ENCODE results near the gene CHAF1B. TPM values are rescaled to one million over a fixed set of nuclear protein-coding genes. Genes with fewer than 3 reads are reported as not detected.
"Not testable (repeated sequence)": the region's sequence is repeated elsewhere in the genome, so short reads cannot be mapped to it uniquely, and the experiment has no call there.

Gene CHAF1B
- polyA plus RNA-seq, 2 donors = 2.1 to 3.2 TPM

GRCh38 chr21:36384885-36385232 is 333 bp upstream of the CHAF1B start:
- no peaks in the 10 kb centered on the region for H3K4me1 ChIP-seq (ENCODE audit: control insufficient read depth in 2 of 2, insufficient read depth in 2 of 2, low read length in 1 of 2)
- H3K9me3 ChIP-seq (ENCODE audit: control insufficient read depth in 2 of 2, insufficient read depth in 1 of 2, low read depth in 1 of 2, low read length in 1 of 2) = no peaks in the 10 kb centered on the region
- H3K27me3 ChIP-seq (ENCODE audit: control insufficient read depth in 1 of 2, insufficient read depth in 2 of 2, low read length in 2 of 2) = no peaks in the 10 kb centered on the region
- H3K27ac ChIP-seq (ENCODE audit: low read depth in 2 of 2, low read length in 1 of 2) = no peak overlapping the region
- peak overlapping the region in 1 of 2 donors; percentile 50 for H3K4me3 ChIP-seq (ENCODE audit: low read depth in 1 of 2, low read length in 2 of 2)
- no peaks in the 10 kb centered on the region for H3K36me3 ChIP-seq (ENCODE audit: control insufficient read depth in 2 of 2, insufficient read depth in 2 of 2, low read length in 1 of 2)
- 30 to 36% methylated on average over 8 of the region's 8 CpGs for WGBS, 2 donors

- Histone ChIP-seq H3K4me3 (ENCODE audit: low read depth in 1 of 2, low read length in 2 of 2) (peak overlapping the region; percentile 50 to 58), H3K9me3 (ENCODE audit: control insufficient read depth in 2 of 2, insufficient read depth in 1 of 2, low read depth in 1 of 2, low read length in 1 of 2) (no peaks in the 10 kb centered on the region), H3K27ac (ENCODE audit: low read depth in 2 of 2, low read length in 1 of 2) (peak overlapping the region; percentile 43 to 51), H3K27me3 (ENCODE audit: control insufficient read depth in 1 of 2, insufficient read depth in 2 of 2, low read length in 2 of 2) (no peaks in the 10 kb centered on the region), H3K4me1 (ENCODE audit: control insufficient read depth in 2 of 2, insufficient read depth in 2 of 2, low read length in 1 of 2) (no peaks in the 10 kb centered on the region), H3K36me3 (ENCODE audit: control insufficient read depth in 2 of 2, insufficient read depth in 2 of 2, low read length in 1 of 2) (no peaks in the 10 kb centered on the region)
- 64 to 70% methylated on average over 21 of the region's 21 CpGs for WGBS, 2 donors
Observed at GRCh38 chr21:36386031-36386642, 945 bp downstream of the CHAF1B start.

GRCh38 chr21:36388096-36388495 is 2.9 kb downstream of the CHAF1B start:
- H3K27ac ChIP-seq (ENCODE audit: low read depth in 2 of 2, low read length in 1 of 2) = no peak overlapping the region
- 94 to 97% methylated on average over 6 of the region's 6 CpGs for WGBS, 2 donors
- H3K36me3 ChIP-seq (ENCODE audit: control insufficient read depth in 2 of 2, insufficient read depth in 2 of 2, low read length in 1 of 2) = no peaks in the 10 kb centered on the region
- H3K9me3 ChIP-seq (ENCODE audit: control insufficient read depth in 2 of 2, insufficient read depth in 1 of 2, low read depth in 1 of 2, low read length in 1 of 2) = no peaks in the 10 kb centered on the region
- H3K27me3 ChIP-seq (ENCODE audit: control insufficient read depth in 1 of 2, insufficient read depth in 2 of 2, low read length in 2 of 2) = no peaks in the 10 kb centered on the region
- H3K4me3 ChIP-seq (ENCODE audit: low read depth in 1 of 2, low read length in 2 of 2) = no peak overlapping the region
- no peaks in the 10 kb centered on the region for H3K4me1 ChIP-seq (ENCODE audit: control insufficient read depth in 2 of 2, insufficient read depth in 2 of 2, low read length in 1 of 2)

GRCh38 chr21:36388835-36389234 is 3.6 kb downstream of the CHAF1B start:
- H3K4me1 ChIP-seq (ENCODE audit: control insufficient read depth in 2 of 2, insufficient read depth in 2 of 2, low read length in 1 of 2) = no peaks in the 10 kb centered on the region
- no peaks in the 10 kb centered on the region for H3K36me3 ChIP-seq (ENCODE audit: control insufficient read depth in 2 of 2, insufficient read depth in 2 of 2, low read length in 1 of 2)
- no peak overlapping the region for H3K4me3 ChIP-seq (ENCODE audit: low read depth in 1 of 2, low read length in 2 of 2)
- 56 to 63% methylated on average over 10 of the region's 10 CpGs for WGBS, 2 donors
- no peaks in the 10 kb centered on the region for H3K27me3 ChIP-seq (ENCODE audit: control insufficient read depth in 1 of 2, insufficient read depth in 2 of 2, low read length in 2 of 2)
- H3K27ac ChIP-seq (ENCODE audit: low read depth in 2 of 2, low read length in 1 of 2) = no peak overlapping the region
- no peaks in the 10 kb centered on the region for H3K9me3 ChIP-seq (ENCODE audit: control insufficient read depth in 2 of 2, insufficient read depth in 1 of 2, low read depth in 1 of 2, low read length in 1 of 2)

- H3K27ac ChIP-seq (ENCODE audit: low read depth in 2 of 2, low read length in 1 of 2); H3K9me3 ChIP-seq (ENCODE audit: control insufficient read depth in 2 of 2, insufficient read depth in 1 of 2, low read depth in 1 of 2, low read length in 1 of 2); H3K27me3 ChIP-seq (ENCODE audit: control insufficient read depth in 1 of 2, insufficient read depth in 2 of 2, low read length in 2 of 2); H3K4me1 ChIP-seq (ENCODE audit: control insufficient read depth in 2 of 2, insufficient read depth in 2 of 2, low read length in 1 of 2); H3K36me3 ChIP-seq (ENCODE audit: control insufficient read depth in 2 of 2, insufficient read depth in 2 of 2, low read length in 1 of 2); H3K4me3 ChIP-seq (ENCODE audit: low read depth in 1 of 2, low read length in 2 of 2): not testable (repeated sequence)
- 96 to 99% methylated on average over 5 of the region's 6 CpGs for WGBS, 2 donors
Observed at GRCh38 chr21:36391649-36392048, 6.5 kb downstream of the CHAF1B start.

GRCh38 chr21:36395353-36396111 is 10.3 kb downstream of the CHAF1B start:
- H3K4me1 ChIP-seq (ENCODE audit: control insufficient read depth in 2 of 2, insufficient read depth in 2 of 2, low read length in 1 of 2) = no peaks in the 10 kb centered on the region
- H3K27me3 ChIP-seq (ENCODE audit: control insufficient read depth in 1 of 2, insufficient read depth in 2 of 2, low read length in 2 of 2) = no peaks in the 10 kb centered on the region
- H3K27ac ChIP-seq (ENCODE audit: low read depth in 2 of 2, low read length in 1 of 2) = no peak overlapping the region
- no peaks in the 10 kb centered on the region for H3K9me3 ChIP-seq (ENCODE audit: control insufficient read depth in 2 of 2, insufficient read depth in 1 of 2, low read depth in 1 of 2, low read length in 1 of 2)
- H3K4me3 ChIP-seq (ENCODE audit: low read depth in 1 of 2, low read length in 2 of 2) = no peak overlapping the region
- peaks cover 0 to 3% of the 10 kb centered on the region in 2 donors for H3K36me3 ChIP-seq (ENCODE audit: control insufficient read depth in 2 of 2, insufficient read depth in 2 of 2, low read length in 1 of 2)
- 93% methylated on average over 6 of the region's 6 CpGs for WGBS, 2 donors

- peaks cover 0 to 6% of the 10 kb centered on the region in 2 donors for H3K36me3 ChIP-seq (ENCODE audit: control insufficient read depth in 2 of 2, insufficient read depth in 2 of 2, low read length in 1 of 2)
- WGBS, 2 donors = 93 to 95% methylated on average over 3 of the region's 3 CpGs
Observed at GRCh38 chr21:36396325-36396724, 11.1 kb downstream of the CHAF1B start.

GRCh38 chr21:36396971-36397370 is 11.8 kb downstream of the CHAF1B start:
- H3K4me3 ChIP-seq (ENCODE audit: low read depth in 1 of 2, low read length in 2 of 2) = no peak overlapping the region
- 91 to 93% methylated on average over 4 of the region's 4 CpGs for WGBS, 2 donors
- H3K36me3 ChIP-seq (ENCODE audit: control insufficient read depth in 2 of 2, insufficient read depth in 2 of 2, low read length in 1 of 2) = peaks cover 0 to 6% of the 10 kb centered on the region in 2 donors
- H3K27me3 ChIP-seq (ENCODE audit: control insufficient read depth in 1 of 2, insufficient read depth in 2 of 2, low read length in 2 of 2) = no peaks in the 10 kb centered on the region
- no peak overlapping the region for H3K27ac ChIP-seq (ENCODE audit: low read depth in 2 of 2, low read length in 1 of 2)
- no peaks in the 10 kb centered on the region for H3K4me1 ChIP-seq (ENCODE audit: control insufficient read depth in 2 of 2, insufficient read depth in 2 of 2, low read length in 1 of 2)
- H3K9me3 ChIP-seq (ENCODE audit: control insufficient read depth in 2 of 2, insufficient read depth in 1 of 2, low read depth in 1 of 2, low read length in 1 of 2) = no peaks in the 10 kb centered on the region

More at GRCh38 chr21:36396325-36396724, 11.1 kb downstream of the CHAF1B start:
- H3K4me1 ChIP-seq (ENCODE audit: control insufficient read depth in 2 of 2, insufficient read depth in 2 of 2, low read length in 1 of 2) = no peaks in the 10 kb centered on the region
- H3K27me3 ChIP-seq (ENCODE audit: control insufficient read depth in 1 of 2, insufficient read depth in 2 of 2, low read length in 2 of 2) = no peaks in the 10 kb centered on the region
- no peak overlapping the region for H3K4me3 ChIP-seq (ENCODE audit: low read depth in 1 of 2, low read length in 2 of 2)
- H3K9me3 ChIP-seq (ENCODE audit: control insufficient read depth in 2 of 2, insufficient read depth in 1 of 2, low read depth in 1 of 2, low read length in 1 of 2) = no peaks in the 10 kb centered on the region
- no peak overlapping the region for H3K27ac ChIP-seq (ENCODE audit: low read depth in 2 of 2, low read length in 1 of 2)

GRCh38 chr21:36397606-36398005 is 12.4 kb downstream of the CHAF1B start:
- Histone ChIP-seq H3K36me3 (ENCODE audit: control insufficient read depth in 2 of 2, insufficient read depth in 2 of 2, low read length in 1 of 2) (peaks cover 0 to 6% of the 10 kb centered on the region in 2 donors), H3K9me3 (ENCODE audit: control insufficient read depth in 2 of 2, insufficient read depth in 1 of 2, low read depth in 1 of 2, low read length in 1 of 2) (no peaks in the 10 kb centered on the region), H3K4me1 (ENCODE audit: control insufficient read depth in 2 of 2, insufficient read depth in 2 of 2, low read length in 1 of 2) (no peaks in the 10 kb centered on the region), H3K27me3 (ENCODE audit: control insufficient read depth in 1 of 2, insufficient read depth in 2 of 2, low read length in 2 of 2) (no peaks in the 10 kb centered on the region), H3K27ac (ENCODE audit: low read depth in 2 of 2, low read length in 1 of 2) (no peak overlapping the region), H3K4me3 (ENCODE audit: low read depth in 1 of 2, low read length in 2 of 2) (no peak overlapping the region)
- WGBS, 2 donors = 80 to 87% methylated on average over 5 of the region's 5 CpGs

- WGBS, 2 donors = 95 to 98% methylated on average over 9 of the region's 9 CpGs
- not testable (repeated sequence) for H3K27me3 ChIP-seq (ENCODE audit: control insufficient read depth in 1 of 2, insufficient read depth in 2 of 2, low read length in 2 of 2); H3K4me1 ChIP-seq (ENCODE audit: control insufficient read depth in 2 of 2, insufficient read depth in 2 of 2, low read length in 1 of 2); H3K9me3 ChIP-seq (ENCODE audit: control insufficient read depth in 2 of 2, insufficient read depth in 1 of 2, low read depth in 1 of 2, low read length in 1 of 2); H3K27ac ChIP-seq (ENCODE audit: low read depth in 2 of 2, low read length in 1 of 2); H3K36me3 ChIP-seq (ENCODE audit: control insufficient read depth in 2 of 2, insufficient read depth in 2 of 2, low read length in 1 of 2); H3K4me3 ChIP-seq (ENCODE audit: low read depth in 1 of 2, low read length in 2 of 2)
Observed at GRCh38 chr21:36399736-36400135, 14.5 kb downstream of the CHAF1B start.
